ENCODE measurements around the gene HEATR9.

Gene HEATR9

GRCh38 chr17:35808240-35808961 is 60.3 kb downstream of the HEATR9 start:
- DNase-seq, result no peak

GRCh38 chr17:35807371-35808144 is 61.1 kb downstream of the HEATR9 start:
- DNase-seq, result no peak

All from T-helper 2 cell (primary cell).